ENCODE results near the gene TANK. TPM values are rescaled to one million over a fixed set of nuclear protein-coding genes. Genes with fewer than 3 reads are reported as not detected.

Gene TANK
- total and polyA plus RNA-seq, 4 donors: 17.2 to 62.1 (median 42.3) TPM

DNA sequence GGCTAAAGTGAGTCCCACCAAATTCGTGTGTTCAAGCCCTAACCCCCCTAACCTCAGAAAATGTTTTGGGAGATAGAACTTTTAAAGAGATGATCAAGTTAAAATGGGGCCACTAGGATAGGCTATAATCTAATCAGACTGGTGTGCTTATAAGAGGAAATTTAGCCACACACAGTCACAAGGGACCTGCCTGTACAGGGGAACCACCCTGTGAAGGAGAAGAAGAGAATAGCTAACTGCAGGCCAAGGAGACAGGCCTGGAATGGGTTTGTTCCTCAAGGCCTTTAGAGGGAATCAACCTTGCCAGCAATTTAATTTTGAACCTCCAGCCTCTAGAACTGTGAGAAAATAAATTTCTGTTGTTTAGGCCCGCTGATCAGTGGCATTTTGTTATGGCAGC lies 36.0 kb upstream of the TANK start:
- H3K27ac ChIP-seq (ENCODE audit: low read depth in 1 of 2, low read length in 2 of 2): no peak overlapping the region
- TF ChIP-seq RXRA (IDR thresholded peaks at IDR 0.05): no peak
- TF ChIP-seq, protein P1, sequence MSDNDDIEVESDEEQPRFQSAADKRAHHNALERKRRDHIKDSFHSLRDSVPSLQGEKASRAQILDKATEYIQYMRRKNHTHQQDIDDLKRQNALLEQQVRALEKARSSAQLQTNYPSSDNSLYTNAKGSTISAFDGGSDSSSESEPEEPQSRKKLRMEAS (IDR thresholded peaks at IDR 0.05): no peak
- WGBS: 92% methylated on average over 2 of the region's 2 CpGs
- H3K9me3 ChIP-seq (ENCODE audit: control insufficient read depth in 4 of 4, low read length in 3 of 4): no peaks in the 10 kb centered on the region
- no peaks in the 10 kb centered on the region for H3K36me3 ChIP-seq (ENCODE audit: control insufficient read depth in 4 of 4, insufficient read depth in 3 of 4, low read depth in 1 of 4, low read length in 3 of 4)
- no peak for DNase-seq (ENCODE audit: low spot score)
- H3K27me3 ChIP-seq (ENCODE audit: control insufficient read depth in 4 of 4, insufficient read depth in 4 of 4, low read length in 3 of 4): no peaks in the 10 kb centered on the region
- no peak overlapping the region for H3K4me3 ChIP-seq (ENCODE audit: low read depth in 1 of 3, low read length in 3 of 3)
- H3K9ac ChIP-seq (ENCODE audit: low read depth in 1 of 2, low read length in 2 of 2): no peak overlapping the region
- no peaks in the 10 kb centered on the region for H3K4me1 ChIP-seq (ENCODE audit: control insufficient read depth in 4 of 4, insufficient read depth in 4 of 4, low read length in 3 of 4)

GRCh38 chr2:161128885-161129284 lies 31.3 kb upstream of the TANK start:
- no peak overlapping the region for H3K4me3 ChIP-seq (ENCODE audit: low read depth in 1 of 3, low read length in 3 of 3)
- no peaks in the 10 kb centered on the region for H3K4me1 ChIP-seq (ENCODE audit: control insufficient read depth in 4 of 4, insufficient read depth in 4 of 4, low read length in 3 of 4)
- no peaks in the 10 kb centered on the region for H3K27me3 ChIP-seq (ENCODE audit: control insufficient read depth in 4 of 4, insufficient read depth in 4 of 4, low read length in 3 of 4)
- H3K9ac ChIP-seq (ENCODE audit: low read depth in 1 of 2, low read length in 2 of 2): no peak overlapping the region
- H3K36me3 ChIP-seq (ENCODE audit: control insufficient read depth in 4 of 4, insufficient read depth in 3 of 4, low read depth in 1 of 4, low read length in 3 of 4): no peaks in the 10 kb centered on the region
- no peaks in the 10 kb centered on the region for H3K9me3 ChIP-seq (ENCODE audit: control insufficient read depth in 4 of 4, low read length in 3 of 4)
- H3K27ac ChIP-seq (ENCODE audit: low read depth in 1 of 2, low read length in 2 of 2): no peak overlapping the region
- DNase-seq (ENCODE audit: low spot score): no peak
- WGBS: 74% methylated on average over 3 of the region's 3 CpGs
- TF ChIP-seq FOXA1 (IDR thresholded peaks at IDR 0.05) (no peak), YY1 (IDR thresholded peaks at IDR 0.05) (no peak), RXRA (IDR thresholded peaks at IDR 0.05) (no peak), TAF1 (conservative IDR thresholded peaks at IDR 0.05) (no peak), JUND (IDR thresholded peaks at IDR 0.05) (no peak), CTCF (IDR thresholded peaks at IDR 0.05; ENCODE audit: low read depth, low read length, missing input control) (no peak), EGR1 (IDR thresholded peaks at IDR 0.05; ENCODE audit: low read depth in 2 of 2) (no peak), NR2F2 (IDR thresholded peaks at IDR 0.05) (no peak), GABPA (IDR thresholded peaks at IDR 0.05 in 1 of 2, conservative IDR thresholded peaks at IDR 0.05 in 1 of 2) (no peak)
- TF ChIP-seq, protein P2, sequence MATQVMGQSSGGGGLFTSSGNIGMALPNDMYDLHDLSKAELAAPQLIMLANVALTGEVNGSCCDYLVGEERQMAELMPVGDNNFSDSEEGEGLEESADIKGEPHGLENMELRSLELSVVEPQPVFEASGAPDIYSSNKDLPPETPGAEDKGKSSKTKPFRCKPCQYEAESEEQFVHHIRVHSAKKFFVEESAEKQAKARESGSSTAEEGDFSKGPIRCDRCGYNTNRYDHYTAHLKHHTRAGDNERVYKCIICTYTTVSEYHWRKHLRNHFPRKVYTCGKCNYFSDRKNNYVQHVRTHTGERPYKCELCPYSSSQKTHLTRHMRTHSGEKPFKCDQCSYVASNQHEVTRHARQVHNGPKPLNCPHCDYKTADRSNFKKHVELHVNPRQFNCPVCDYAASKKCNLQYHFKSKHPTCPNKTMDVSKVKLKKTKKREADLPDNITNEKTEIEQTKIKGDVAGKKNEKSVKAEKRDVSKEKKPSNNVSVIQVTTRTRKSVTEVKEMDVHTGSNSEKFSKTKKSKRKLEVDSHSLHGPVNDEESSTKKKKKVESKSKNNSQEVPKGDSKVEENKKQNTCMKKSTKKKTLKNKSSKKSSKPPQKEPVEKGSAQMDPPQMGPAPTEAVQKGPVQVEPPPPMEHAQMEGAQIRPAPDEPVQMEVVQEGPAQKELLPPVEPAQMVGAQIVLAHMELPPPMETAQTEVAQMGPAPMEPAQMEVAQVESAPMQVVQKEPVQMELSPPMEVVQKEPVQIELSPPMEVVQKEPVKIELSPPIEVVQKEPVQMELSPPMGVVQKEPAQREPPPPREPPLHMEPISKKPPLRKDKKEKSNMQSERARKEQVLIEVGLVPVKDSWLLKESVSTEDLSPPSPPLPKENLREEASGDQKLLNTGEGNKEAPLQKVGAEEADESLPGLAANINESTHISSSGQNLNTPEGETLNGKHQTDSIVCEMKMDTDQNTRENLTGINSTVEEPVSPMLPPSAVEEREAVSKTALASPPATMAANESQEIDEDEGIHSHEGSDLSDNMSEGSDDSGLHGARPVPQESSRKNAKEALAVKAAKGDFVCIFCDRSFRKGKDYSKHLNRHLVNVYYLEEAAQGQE (IDR thresholded peaks at IDR 0.05): no peak

- H3K27me3 ChIP-seq (ENCODE audit: control insufficient read depth in 4 of 4, insufficient read depth in 4 of 4, low read length in 3 of 4): no peaks in the 10 kb centered on the region
- H3K36me3 ChIP-seq (ENCODE audit: control insufficient read depth in 4 of 4, insufficient read depth in 3 of 4, low read depth in 1 of 4, low read length in 3 of 4): no peaks in the 10 kb centered on the region
- H3K4me3 ChIP-seq (ENCODE audit: low read depth in 1 of 3, low read length in 3 of 3): no peak overlapping the region
- H3K9me3 ChIP-seq (ENCODE audit: control insufficient read depth in 4 of 4, low read length in 3 of 4): no peaks in the 10 kb centered on the region
- 94% methylated on average over 8 of the region's 8 CpGs for WGBS
- DNase-seq (ENCODE audit: low spot score): no peak
- TF ChIP-seq YY1 (IDR thresholded peaks at IDR 0.05) (no peak), ATF3 (IDR thresholded peaks at IDR 0.05) (no peak), HNF4A (conservative IDR thresholded peaks at IDR 0.05) (no peak), JUND (IDR thresholded peaks at IDR 0.05) (no peak), CTCF (IDR thresholded peaks at IDR 0.05; ENCODE audit: low read depth, low read length, missing input control) (no peak), RXRA (IDR thresholded peaks at IDR 0.05) (no peak), HNF4G (IDR thresholded peaks at IDR 0.05) (no peak), FOXA1 (IDR thresholded peaks at IDR 0.05) (no peak)
- TF ChIP-seq, protein P3, sequence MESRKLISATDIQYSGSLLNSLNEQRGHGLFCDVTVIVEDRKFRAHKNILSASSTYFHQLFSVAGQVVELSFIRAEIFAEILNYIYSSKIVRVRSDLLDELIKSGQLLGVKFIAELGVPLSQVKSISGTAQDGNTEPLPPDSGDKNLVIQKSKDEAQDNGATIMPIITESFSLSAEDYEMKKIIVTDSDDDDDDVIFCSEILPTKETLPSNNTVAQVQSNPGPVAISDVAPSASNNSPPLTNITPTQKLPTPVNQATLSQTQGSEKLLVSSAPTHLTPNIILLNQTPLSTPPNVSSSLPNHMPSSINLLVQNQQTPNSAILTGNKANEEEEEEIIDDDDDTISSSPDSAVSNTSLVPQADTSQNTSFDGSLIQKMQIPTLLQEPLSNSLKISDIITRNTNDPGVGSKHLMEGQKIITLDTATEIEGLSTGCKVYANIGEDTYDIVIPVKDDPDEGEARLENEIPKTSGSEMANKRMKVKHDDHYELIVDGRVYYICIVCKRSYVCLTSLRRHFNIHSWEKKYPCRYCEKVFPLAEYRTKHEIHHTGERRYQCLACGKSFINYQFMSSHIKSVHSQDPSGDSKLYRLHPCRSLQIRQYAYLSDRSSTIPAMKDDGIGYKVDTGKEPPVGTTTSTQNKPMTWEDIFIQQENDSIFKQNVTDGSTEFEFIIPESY (IDR thresholded peaks at IDR 0.05): no peak
- TF ChIP-seq, protein P1 (IDR thresholded peaks at IDR 0.05): no peak
- no peak overlapping the region for H3K27ac ChIP-seq (ENCODE audit: low read depth in 1 of 2, low read length in 2 of 2)
- no peak overlapping the region for H3K9ac ChIP-seq (ENCODE audit: low read depth in 1 of 2, low read length in 2 of 2)
- H3K4me1 ChIP-seq (ENCODE audit: control insufficient read depth in 4 of 4, insufficient read depth in 4 of 4, low read length in 3 of 4): peaks cover 2 to 7% (median 6%) of the 10 kb centered on the region in 4 donors
These were observed 29.9 kb upstream of the TANK start for GRCh38 chr2:161130354-161130753.
